AG08395 (cell line): ENCODE data around the gene CST2.
"Not testable (repeated sequence)": the region's sequence is repeated elsewhere in the genome, so short reads cannot be mapped to it uniquely, and the experiment has no call there.

Experiments used
- DNase-seq: peaks from one replicate; pipeline ENCODE4 v3.0.0; 2012; ENCODE audit warnings: mixed read lengths, low spot score

The CST2 gene, protein sequence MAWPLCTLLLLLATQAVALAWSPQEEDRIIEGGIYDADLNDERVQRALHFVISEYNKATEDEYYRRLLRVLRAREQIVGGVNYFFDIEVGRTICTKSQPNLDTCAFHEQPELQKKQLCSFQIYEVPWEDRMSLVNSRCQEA

DNA sequence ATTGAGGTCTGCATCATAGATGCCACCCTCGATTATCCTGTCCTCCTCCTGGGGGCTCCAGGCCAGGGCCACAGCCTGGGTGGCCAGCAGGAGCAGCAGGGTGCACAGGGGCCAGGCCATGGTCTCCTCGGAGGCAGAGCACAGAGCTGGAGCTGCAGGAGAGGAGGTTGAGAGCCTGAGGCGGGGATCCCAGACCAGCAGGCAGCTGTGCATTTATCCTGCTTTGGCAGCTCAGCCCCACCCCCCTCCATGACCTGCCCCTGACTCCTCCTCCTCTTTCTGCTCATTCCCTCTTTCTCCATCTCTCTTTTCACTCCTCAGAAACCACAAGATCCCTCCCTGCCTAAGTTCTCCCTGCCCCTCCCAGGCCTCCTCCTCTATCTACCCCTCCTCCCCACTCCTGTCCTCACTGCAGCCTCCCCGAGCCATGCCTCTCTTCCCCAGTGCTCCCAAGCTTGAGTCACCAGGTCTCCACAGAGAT is at the start of gene CST2:
Gene CST2, minus strand, starts transcription at position 189 of the 481 bp plus-strand sequence. Its CDS starts 69 bp downstream, at position 120.
- peak; percentile 10 for DNase-seq

DNA sequence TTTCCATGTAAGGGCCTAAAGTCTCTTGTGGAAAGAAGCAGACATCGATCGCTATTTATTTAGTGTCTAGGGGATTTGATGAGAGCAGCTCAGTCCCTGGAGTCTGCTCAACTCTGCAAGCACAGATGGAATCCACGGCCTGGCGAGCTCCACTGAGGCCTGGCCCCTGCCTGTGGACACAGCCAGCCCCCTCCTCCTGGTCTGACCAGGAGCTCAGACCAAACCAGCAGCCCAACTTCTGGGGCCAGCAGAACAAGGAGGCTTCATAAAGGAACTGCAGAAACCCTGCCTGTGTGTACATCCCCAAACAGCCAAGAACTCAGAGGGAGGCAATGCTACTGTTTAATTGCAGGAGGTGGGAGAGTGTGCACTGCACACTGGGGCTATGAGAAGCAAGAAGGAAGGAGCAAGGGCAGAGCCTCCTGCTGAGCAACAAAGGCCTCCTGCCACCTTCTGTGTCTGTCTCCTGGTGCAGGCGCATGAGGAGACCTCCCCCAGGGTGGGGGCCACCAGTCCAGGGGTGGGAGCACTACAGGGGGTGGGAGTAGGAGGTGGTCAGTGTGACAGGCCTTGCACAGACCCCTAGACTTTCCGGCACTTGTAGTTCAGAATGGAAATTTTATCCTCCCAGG is 49.2 kb upstream of the CST2 start:
- DNase-seq = no peak

DNA sequence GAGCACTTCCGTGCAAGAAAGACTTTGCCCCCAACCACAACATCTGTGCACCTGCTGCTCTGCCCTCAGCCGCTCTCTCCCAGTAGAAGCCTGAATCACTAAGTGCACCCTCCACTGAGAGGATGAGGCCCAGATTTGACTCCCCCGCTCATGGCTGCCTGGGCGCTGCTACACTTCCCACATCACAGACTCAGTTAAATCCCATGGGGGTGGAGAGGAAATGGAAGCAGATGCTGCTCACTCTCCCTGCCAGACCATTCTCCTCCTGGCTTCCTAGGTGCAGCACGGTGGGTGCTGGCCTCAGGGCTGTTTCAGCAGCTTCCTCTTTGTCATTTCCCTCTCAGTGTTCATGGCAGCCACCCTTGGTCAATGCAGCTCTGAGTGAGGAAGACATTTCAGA is 48.2 kb upstream of the CST2 start:
- no peak for DNase-seq

DNA sequence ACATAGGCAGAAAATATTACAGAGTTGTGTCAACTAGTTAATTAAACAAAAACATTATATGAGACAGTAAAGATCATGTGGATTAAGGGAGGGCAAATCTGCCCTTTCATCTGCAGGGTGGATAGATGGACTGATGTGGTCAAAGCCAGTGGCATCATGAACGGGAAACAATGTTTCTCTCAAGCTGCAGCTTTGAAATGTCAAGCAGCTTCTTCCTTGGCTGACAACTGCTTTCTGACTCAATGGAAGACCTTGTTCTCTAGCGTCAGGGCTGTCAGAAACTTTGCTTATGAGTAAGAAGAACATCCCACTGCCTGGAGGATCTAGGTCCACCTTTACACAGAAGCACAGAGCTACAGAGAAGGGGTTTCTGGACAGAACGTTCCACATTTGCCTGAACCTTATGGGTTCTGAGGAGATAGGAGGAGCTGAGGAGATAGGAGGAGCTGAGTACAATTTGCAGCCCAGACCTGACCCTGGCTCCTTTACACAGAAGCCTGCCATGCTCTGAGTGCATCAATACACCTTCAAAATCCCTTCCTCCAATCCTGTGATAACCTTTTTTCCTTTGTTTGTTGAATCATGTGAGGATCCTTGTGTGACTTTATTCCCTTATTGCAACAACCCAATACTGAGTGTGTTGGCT is 47.0 kb upstream of the CST2 start:
- no peak for DNase-seq

GRCh38 chr20:23872065-23872464 is 45.5 kb upstream of the CST2 start:
- DNase-seq = no peak

GRCh38 chr20:23870461-23870860 is 43.9 kb upstream of the CST2 start:
- DNase-seq = no peak

DNA sequence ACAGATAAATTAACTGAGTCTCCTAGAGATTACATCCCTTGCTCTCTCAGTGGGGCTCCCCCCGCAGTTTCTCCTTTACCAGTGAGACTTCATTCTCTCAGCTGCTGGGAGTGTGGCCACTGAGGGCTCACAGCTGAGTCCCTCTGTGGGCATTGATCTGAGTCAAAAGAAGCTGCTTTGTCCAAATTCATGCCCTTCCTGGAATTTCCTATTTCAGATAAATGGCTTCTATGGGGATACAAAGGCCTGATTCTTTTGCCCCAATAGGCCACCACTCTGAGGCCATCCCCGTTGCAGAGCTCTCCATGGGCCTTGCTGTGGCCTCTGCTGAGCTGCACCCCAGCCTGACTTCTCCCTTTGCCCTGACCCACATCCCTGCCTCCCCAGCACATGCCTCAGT is 43.0 kb upstream of the CST2 start:
- no peak for DNase-seq

DNA sequence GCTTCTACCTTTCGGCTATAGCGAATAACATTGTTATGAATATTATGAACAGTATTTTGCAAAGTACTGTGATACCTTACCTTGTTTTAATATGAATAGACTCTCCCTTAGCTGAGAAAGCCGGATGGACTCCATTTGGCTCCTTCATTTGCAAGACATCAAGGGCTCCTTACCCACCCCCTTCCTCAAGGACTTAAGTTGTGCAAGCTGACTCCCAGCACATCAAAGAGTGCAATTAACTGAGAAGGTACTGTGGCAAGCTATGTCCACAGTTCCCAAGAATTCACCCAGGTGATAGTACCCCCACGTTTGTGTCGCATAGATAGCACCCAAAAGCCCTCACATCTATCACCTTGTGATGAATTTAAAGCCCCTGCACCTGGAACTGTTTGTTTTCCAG is 41.8 kb upstream of the CST2 start:
- DNase-seq = no peak

DNA sequence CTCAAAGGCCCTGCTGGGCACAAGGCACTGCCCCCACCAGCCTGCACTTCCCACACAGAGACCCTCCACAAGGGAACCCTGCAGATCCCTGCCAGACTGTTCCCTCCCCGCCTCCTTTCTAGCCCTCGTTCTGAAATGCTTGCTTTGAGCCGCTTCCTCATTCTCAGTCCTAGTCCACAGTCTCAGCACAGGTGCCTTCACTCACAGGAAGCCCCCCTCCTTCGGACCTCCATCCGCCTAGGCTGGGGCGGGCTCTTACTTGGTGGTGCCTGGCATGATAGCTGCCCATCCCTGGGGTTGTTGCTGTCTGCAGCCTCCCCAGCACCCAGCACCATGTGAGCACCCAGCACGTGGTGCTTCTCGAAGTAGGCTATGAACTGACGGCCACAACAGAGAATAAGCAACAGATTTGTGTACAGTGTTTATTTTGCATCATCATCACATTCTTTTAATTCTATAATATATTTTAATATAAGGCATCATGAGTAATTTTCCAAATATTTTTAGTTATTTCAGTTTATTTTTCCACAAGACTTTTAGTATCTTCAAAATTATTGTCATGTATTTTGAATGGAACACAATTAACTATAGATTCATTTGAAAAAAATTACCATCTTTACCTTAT is 40.7 kb upstream of the CST2 start:
- DNase-seq = no peak

GRCh38 chr20:23860771-23861170 is 34.2 kb upstream of the CST2 start:
- DNase-seq = not testable (repeated sequence)

DNA sequence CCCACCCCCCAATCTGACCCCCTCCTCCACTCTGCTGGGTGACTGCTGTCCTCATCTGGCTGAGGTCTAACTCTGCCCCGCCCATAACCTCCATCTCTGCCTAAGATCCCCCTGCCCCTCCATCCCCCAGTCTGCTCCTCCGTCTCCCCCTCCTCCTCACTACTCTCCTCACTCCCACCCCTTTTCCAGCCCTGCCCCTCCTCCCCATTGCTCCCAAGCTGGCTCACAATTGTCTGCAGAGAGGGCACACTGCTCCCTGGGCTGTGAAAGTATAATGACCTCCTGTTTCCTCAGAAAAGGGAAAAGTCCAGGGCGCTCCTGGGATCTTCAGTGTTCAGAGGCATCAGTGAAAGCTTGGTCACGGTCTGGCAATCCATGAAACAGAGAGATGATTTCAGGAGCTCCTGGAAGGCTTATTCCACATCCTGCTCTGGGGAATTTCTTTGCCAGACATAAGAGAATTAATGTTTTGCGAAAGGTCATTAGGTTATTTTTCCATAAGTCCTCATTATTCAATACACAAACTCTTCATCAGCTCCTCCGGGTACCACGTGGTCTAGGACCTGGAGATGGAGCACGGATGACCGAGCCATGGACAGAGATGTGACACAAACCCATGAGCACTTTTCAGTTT is 31.6 kb upstream of the CST2 start:
- no peak for DNase-seq

GRCh38 chr20:23856736-23857135 is 30.2 kb upstream of the CST2 start:
- no peak for DNase-seq

GRCh38 chr20:23856226-23856625 is 29.7 kb upstream of the CST2 start:
- DNase-seq = no peak

GRCh38 chr20:23841693-23842092 is 15.2 kb upstream of the CST2 start:
- no peak for DNase-seq

GRCh38 chr20:23835716-23836115 is 9.2 kb upstream of the CST2 start:
- no peak for DNase-seq

GRCh38 chr20:23832775-23833513 is 6.4 kb upstream of the CST2 start:
- peak; percentile 10 for DNase-seq

GRCh38 chr20:23831961-23832360 is 5.4 kb upstream of the CST2 start:
- DNase-seq = peak; percentile 60

- no peak for DNase-seq
Observed at GRCh38 chr20:23823621-23824324, 2.8 kb downstream of the CST2 start.

- DNase-seq = no peak
Observed at GRCh38 chr20:23823111-23823510, 3.4 kb downstream of the CST2 start.

- peak; percentile 3 for DNase-seq
Observed at GRCh38 chr20:23820493-23820892, 6.0 kb downstream of the CST2 start.

DNA sequence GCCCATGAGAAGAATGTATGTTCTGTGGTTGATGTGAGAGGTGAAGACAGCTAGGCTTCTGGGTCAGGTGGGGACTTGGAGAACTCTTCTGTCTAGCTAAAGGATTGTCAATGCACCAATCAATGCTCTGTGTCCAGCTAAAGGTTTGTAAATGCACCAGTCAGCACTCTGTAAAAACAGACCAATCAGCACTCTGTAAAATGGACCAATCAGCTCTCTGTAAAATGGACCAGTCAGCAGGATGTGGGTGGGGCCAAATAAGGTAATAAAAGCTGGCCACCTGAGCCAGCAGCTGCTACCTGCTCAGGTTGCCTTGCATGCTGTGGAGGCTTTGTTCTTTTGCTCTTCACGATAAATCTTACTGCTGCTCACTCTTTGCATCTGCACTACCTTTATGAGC is 15.0 kb downstream of the CST2 start:
- DNase-seq = not testable (repeated sequence)
